ENCODE data around the gene TMEM125.
A peak's percentile ranks its signal among the peaks of the same experiment; 100 is the strongest.

TMEM125 gene

GRCh38 chr1:43269627-43270375 is at the start of gene TMEM125:
TSS of gene TMEM125 (plus strand) at chr1:43269983. CDS start at chr1:43272723, 2,740 bp downstream.
- no peak for FAIRE-seq
- no peak for DNase-seq (ENCODE audit: low spot score)

GRCh38 chr1:43220905-43221778 is 48.6 kb upstream of the TMEM125 start:
- DNase-seq (ENCODE audit: low spot score): no peak
- FAIRE-seq: no peak

GRCh38 chr1:43221797-43222196 is 48.0 kb upstream of the TMEM125 start:
- FAIRE-seq (peak; percentile 55), DNase-seq (ENCODE audit: low spot score) (no peak)

GRCh38 chr1:43222879-43223278 is 46.9 kb upstream of the TMEM125 start:
- DNase-seq (ENCODE audit: low spot score): no peak
- no peak for FAIRE-seq

- DNase-seq (ENCODE audit: low spot score) (peak; percentile 37), FAIRE-seq (peak; percentile 32)
These were observed 44.6 kb upstream of the TMEM125 start for GRCh38 chr1:43225168-43225567.

GRCh38 chr1:43227143-43227764 is 42.5 kb upstream of the TMEM125 start:
- FAIRE-seq: peak; percentile 97

GRCh38 chr1:43229826-43230780 is 39.7 kb upstream of the TMEM125 start:
- FAIRE-seq (no peak), DNase-seq (ENCODE audit: low spot score) (no peak)

More at GRCh38 chr1:43227143-43227764, 42.5 kb upstream of the TMEM125 start:
- DNase-seq (ENCODE audit: low spot score): peak; percentile 90

GRCh38 chr1:43232074-43232473 is 37.7 kb upstream of the TMEM125 start:
- no peak for FAIRE-seq

GRCh38 chr1:43232482-43232881 is 37.3 kb upstream of the TMEM125 start:
- DNase-seq (ENCODE audit: low spot score) (no peak), FAIRE-seq (no peak)

More at GRCh38 chr1:43232074-43232473, 37.7 kb upstream of the TMEM125 start:
- peak; percentile 52 for DNase-seq (ENCODE audit: low spot score)

GRCh38 chr1:43233631-43234030 is 36.2 kb upstream of the TMEM125 start:
- DNase-seq (ENCODE audit: low spot score): no peak
- no peak for FAIRE-seq

- FAIRE-seq (no peak), DNase-seq (ENCODE audit: low spot score) (no peak)
These were observed 35.5 kb upstream of the TMEM125 start for GRCh38 chr1:43234267-43234666.

- DNase-seq (ENCODE audit: low spot score) (no peak), FAIRE-seq (no peak)
These were observed 34.7 kb upstream of the TMEM125 start for GRCh38 chr1:43235040-43235439.

GRCh38 chr1:43235451-43236121 is 34.2 kb upstream of the TMEM125 start:
- FAIRE-seq (no peak), DNase-seq (ENCODE audit: low spot score) (no peak)

- FAIRE-seq (no peak), DNase-seq (ENCODE audit: low spot score) (no peak)
These were observed 32.7 kb upstream of the TMEM125 start for GRCh38 chr1:43237121-43237520.

- peak; percentile 31 for DNase-seq (ENCODE audit: low spot score)
- no peak for FAIRE-seq
These were observed 31.7 kb upstream of the TMEM125 start for GRCh38 chr1:43238085-43238484.

GRCh38 chr1:43238991-43239469 is 30.8 kb upstream of the TMEM125 start:
- no peak for DNase-seq (ENCODE audit: low spot score)
- FAIRE-seq: no peak

GRCh38 chr1:43239484-43239883 is 30.3 kb upstream of the TMEM125 start:
- FAIRE-seq (no peak), DNase-seq (ENCODE audit: low spot score) (no peak)

- FAIRE-seq (peak; percentile 65), DNase-seq (ENCODE audit: low spot score) (peak; percentile 91)
These were observed 28.4 kb upstream of the TMEM125 start for GRCh38 chr1:43241413-43241836.

- DNase-seq (ENCODE audit: low spot score) (no peak), FAIRE-seq (no peak)
These were observed 26.5 kb upstream of the TMEM125 start for GRCh38 chr1:43243299-43243698.

All from urothelium cell line (cell line).